ENCODE results near the gene FLT3LG.

Gene FLT3LG

GRCh38 chr19:49428547-49429451, 45.2 kb upstream of the FLT3LG start:
- TF ChIP-seq CTCF (IDR thresholded peaks at IDR 0.05; ENCODE audit: low read depth, low read length, missing control alignments) = no peak
- in situ Hi-C loops (cut with HindIII; ENCODE audit: low sequenced_read_pairs) = loop anchor here (5.0 kb wide), 1 partner anchor 46 kb away; no protein-coding TSS in a partner anchor
- DNase-seq (ENCODE audit: low read depth) = no peak
- H3K4me3 ChIP-seq (ENCODE audit: low read depth, low read length) = no peak overlapping the region

DNA sequence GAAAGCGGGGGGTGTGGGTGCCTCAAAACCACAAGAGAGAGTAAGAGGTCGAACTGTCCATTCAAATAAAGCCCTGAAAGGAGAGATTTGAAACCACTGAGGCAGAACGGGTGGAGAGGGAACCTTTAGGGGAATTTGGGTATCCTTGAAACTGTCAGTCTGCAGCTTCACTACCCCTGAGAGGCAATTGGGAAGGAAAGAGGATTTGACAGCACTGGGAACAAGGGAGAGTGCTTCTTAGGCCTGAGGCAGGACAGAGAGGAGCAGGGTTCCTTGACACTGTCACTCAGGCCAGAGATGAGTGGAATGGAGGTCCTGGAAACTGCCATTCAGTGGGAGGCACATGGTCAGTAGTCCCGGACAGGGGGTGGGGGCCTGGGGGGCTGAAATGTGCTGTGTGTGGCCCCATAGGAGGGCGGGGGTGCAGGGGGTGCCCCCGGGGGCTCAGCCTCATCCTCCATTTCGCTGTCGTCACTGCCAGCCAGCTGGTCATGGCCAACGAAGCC, 43.8 kb upstream of the FLT3LG start:
- DNase-seq (ENCODE audit: low read depth) = no peak
- no peak for TF ChIP-seq CTCF (IDR thresholded peaks at IDR 0.05; ENCODE audit: low read depth, low read length, missing control alignments)
- in situ Hi-C loops (cut with HindIII; ENCODE audit: low sequenced_read_pairs) = no loop called here
- H3K4me3 ChIP-seq (ENCODE audit: low read depth, low read length) = no peak overlapping the region

GRCh38 chr19:49430678-49431329, 43.2 kb upstream of the FLT3LG start:
- DNase-seq (ENCODE audit: low read depth) = no peak
- no peak for TF ChIP-seq CTCF (IDR thresholded peaks at IDR 0.05; ENCODE audit: low read depth, low read length, missing control alignments)

DNA sequence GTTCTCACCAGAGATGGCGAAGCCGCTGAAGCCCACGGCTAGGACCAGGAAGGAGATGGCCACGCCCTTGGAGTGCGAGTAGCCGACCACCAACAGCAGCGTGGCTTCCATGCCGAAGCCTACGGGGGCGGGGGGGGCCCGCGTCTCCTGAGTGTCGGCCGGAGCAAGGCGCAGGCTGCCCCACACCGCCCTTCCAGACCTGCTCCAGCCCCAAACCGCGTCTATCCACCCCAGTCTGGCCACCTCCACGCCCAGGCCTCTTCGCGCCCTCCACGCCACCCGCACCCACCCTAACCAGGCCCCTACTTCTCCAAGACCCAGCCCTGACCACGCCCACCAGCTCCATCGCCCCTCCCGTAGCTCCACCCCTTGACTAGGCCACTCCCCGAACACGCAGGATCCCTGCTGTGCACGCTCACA, 42.7 kb upstream of the FLT3LG start:
- in situ Hi-C loops (cut with HindIII; ENCODE audit: low sequenced_read_pairs) = no loop called here
- no peak overlapping the region for H3K4me3 ChIP-seq (ENCODE audit: low read depth, low read length)
- TF ChIP-seq CTCF (IDR thresholded peaks at IDR 0.05; ENCODE audit: low read depth, low read length, missing control alignments) = no peak
- DNase-seq (ENCODE audit: low read depth) = no peak

More at GRCh38 chr19:49430678-49431329, 43.2 kb upstream of the FLT3LG start:
- no peak overlapping the region for H3K4me3 ChIP-seq (ENCODE audit: low read depth, low read length)
- in situ Hi-C loops (cut with HindIII; ENCODE audit: low sequenced_read_pairs) = no loop called here

DNA sequence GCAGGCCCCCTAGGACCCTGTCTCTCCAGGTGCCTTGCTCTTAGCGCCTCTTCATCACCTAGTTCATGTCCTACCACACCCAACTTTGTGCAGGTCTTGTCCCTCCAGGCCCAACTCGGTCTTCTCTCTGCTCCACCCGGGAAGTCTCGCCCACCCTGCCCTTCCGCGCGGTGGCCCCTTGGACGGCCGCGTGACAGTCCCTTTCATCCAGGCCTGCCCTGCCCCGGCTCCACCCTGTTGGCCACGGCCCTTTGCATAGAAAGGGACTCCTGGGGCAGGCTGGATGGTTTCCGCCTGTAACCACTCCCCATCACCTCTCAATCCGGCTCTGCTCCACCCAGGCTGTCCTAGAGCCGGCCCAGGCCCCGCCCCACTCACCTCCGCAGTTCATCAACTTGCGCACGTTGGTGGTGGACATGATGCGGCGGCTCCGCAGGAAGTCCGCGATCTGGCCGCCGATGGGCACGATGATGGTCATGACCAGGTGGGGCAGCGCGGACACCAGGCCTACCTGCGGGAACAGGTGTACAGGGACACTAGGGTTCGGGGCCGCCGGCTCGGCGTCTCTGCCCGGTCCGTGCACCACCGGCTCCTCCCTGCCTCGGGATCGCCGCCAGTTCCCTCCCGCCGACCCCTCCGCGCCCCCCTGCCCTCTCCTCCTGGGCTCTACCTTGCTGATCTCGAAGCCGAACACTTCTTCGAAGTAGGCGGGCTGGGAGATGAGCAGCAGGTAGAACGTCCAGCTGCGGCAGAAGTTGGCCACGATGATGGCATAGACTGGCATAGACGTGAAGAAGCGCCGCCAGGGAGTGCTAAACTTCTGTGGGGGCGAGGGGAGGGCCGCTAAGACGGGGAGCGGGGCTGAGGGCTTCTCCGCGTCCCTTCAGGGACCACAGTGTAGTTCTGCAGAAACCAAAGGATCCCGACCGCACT, 41.6 kb upstream of the FLT3LG start:
- no peak for DNase-seq (ENCODE audit: low read depth)
- in situ Hi-C loops (cut with HindIII; ENCODE audit: low sequenced_read_pairs) = no loop called here
- H3K4me3 ChIP-seq (ENCODE audit: low read depth, low read length) = no peak overlapping the region
- TF ChIP-seq CTCF (IDR thresholded peaks at IDR 0.05; ENCODE audit: low read depth, low read length, missing control alignments) = no peak
